Sigmoid colon (tissue), 4 donors: Measurements from ENCODE around the gene FAM229B.

Experiments
- EP300 ChIP-seq, 4 donors: sonication (generic); formaldehyde crosslinking; IDR thresholded peaks; one replicate each; pipeline ENCODE4 v1.6.1; 2017; ENCODE audit warnings: antibody characterized with exemption in 4 of 4
- POLR2AphosphoS5 ChIP-seq, 4 donors: sonication (generic); formaldehyde crosslinking; IDR thresholded peaks; one replicate each; pipeline ENCODE4 v1.6.1; 2017; ENCODE audit warnings: antibody characterized with exemption in 4 of 4

DNA sequence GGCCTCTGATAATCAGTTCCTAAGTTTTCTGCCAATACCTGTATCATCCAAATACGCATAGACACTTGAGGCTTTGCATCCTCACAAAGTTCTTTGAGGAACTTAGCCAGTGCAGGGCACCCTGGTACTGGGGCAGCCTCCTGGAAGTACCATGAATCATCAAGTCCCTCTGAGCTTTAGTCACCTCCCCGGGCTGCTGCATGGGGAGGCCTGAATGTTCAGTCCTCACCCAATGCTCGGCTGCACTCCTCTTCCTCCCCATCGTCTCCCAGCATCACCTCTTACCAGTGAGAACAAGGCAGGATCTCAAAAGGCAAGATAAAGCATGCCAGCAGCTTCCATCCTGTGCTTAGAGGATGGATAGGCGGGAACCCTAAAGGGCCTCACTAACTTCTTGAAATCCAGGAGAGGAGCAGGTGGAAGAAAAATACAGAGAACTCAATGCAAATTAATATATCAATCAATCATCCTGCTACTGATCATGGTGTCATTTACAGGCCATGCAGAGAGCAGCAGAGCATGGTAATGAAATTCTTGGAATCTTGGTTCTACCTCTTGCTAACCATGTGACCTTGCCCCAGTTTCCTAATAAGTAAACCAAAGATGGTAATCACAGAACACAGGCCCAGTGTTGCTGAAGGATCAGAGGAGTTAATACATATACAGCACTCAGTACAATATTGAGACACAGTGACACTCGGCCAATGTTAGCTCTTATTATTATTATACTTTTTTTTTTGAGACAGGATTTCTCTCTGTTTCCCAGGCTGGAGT, 38.2 kb upstream of the FAM229B start:
- TF ChIP-seq POLR2AphosphoS5 (IDR thresholded peaks at IDR 0.05), result no peak
- no peak for TF ChIP-seq EP300 (IDR thresholded peaks at IDR 0.05)
